Liver (tissue), 9 donors: Measurements from ENCODE around the gene UQCRC1. TPM values are rescaled to one million over a fixed set of nuclear protein-coding genes. Genes with fewer than 3 reads are reported as not detected.

Source experiments
- DNase-seq: peaks from one replicate; pipeline ENCODE4 v3.0.0-alpha.2; 2017; ENCODE audit warnings: low spot score
- H3K27ac ChIP-seq, 2 donors: one replicate each; pipeline ENCODE4 v1.7.0; 2013; ENCODE audit warnings: inconsistent platforms in 2 of 2, low read length in 2 of 2, control low read depth in 1 of 2, low read depth in 1 of 2, mild to moderate bottlenecking in 1 of 2
- H3K27me3 ChIP-seq, 4 donors: one replicate each; pipeline versions ENCODE4 v1.6.1 to v1.7.0; 2013; ENCODE audit warnings: low read length in 3 of 4, inconsistent platforms in 1 of 4, mild to moderate bottlenecking in 1 of 4, moderate library complexity in 1 of 4; ENCODE audit not compliant: control insufficient read depth in 4 of 4, insufficient read depth in 4 of 4
- H3K36me3 ChIP-seq, 4 donors: one replicate each; pipeline versions ENCODE4 v1.6.1 to v1.7.0; 2013; ENCODE audit warnings: low read length in 3 of 4, mild to moderate bottlenecking in 3 of 4, low read depth in 1 of 4, moderate library complexity in 1 of 4; ENCODE audit not compliant: control insufficient read depth in 4 of 4, insufficient read depth in 3 of 4
- H3K4me1 ChIP-seq, 4 donors: one replicate each; pipeline versions ENCODE4 v1.6.1 to v1.7.0; 2013; ENCODE audit warnings: low read length in 3 of 4, mild to moderate bottlenecking in 3 of 4, moderate library complexity in 1 of 4; ENCODE audit not compliant: control insufficient read depth in 4 of 4, insufficient read depth in 4 of 4
- H3K4me3 ChIP-seq, 3 donors: one replicate each; pipeline versions ENCODE4 v1.6.1 to v1.7.0; 2013; ENCODE audit warnings: low read length in 3 of 3, control low read depth in 1 of 3, low read depth in 1 of 3, mild to moderate bottlenecking in 1 of 3
- H3K9ac ChIP-seq, 2 donors: one replicate each; pipeline ENCODE4 v1.7.0; 2013; ENCODE audit warnings: low read length in 2 of 2, mild to moderate bottlenecking in 2 of 2, moderate library complexity in 2 of 2, control low read depth in 1 of 2, low read depth in 1 of 2
- H3K9me3 ChIP-seq, 4 donors: one replicate each; pipeline versions ENCODE4 v1.6.1 to v1.7.0; 2013; ENCODE audit warnings: low read length in 3 of 4; ENCODE audit not compliant: control insufficient read depth in 4 of 4
- CTCF ChIP-seq: fragments of 150-350 bp; IDR thresholded peaks from 2 replicates; pipeline ENCODE4 v1.5.1; 2017; ENCODE audit warnings: improper control_type of control experiment, low read depth, low read length; ENCODE audit not compliant: missing input control
- EGR1 ChIP-seq, 2 donors: IDR thresholded peaks; 2 replicates each; pipeline ENCODE4 v1.6.1; 2016 to 2018; ENCODE audit warnings: antibody characterized with exemption in 2 of 2, low read depth in 2 of 2
- FOXA1 ChIP-seq: IDR thresholded peaks from 2 replicates; pipeline ENCODE4 v1.6.1; 2016; ENCODE audit warnings: antibody characterized with exemption
- FOXA2 ChIP-seq: IDR thresholded peaks from 2 replicates; pipeline ENCODE4 v1.6.1; 2016; ENCODE audit warnings: antibody characterized with exemption
- GABPA ChIP-seq, 2 donors: IDR thresholded peaks in 1 of 2; conservative IDR thresholded peaks in 1 of 2; 2 replicates each; pipeline ENCODE4 v1.6.1; 2016; ENCODE audit warnings: antibody characterized with exemption in 2 of 2, mild to moderate bottlenecking in 1 of 2, moderate library complexity in 1 of 2
- HNF4A ChIP-seq, 2 donors: conservative IDR thresholded peaks; 2 replicates each; pipeline ENCODE4 v1.6.1; 2016; ENCODE audit warnings: antibody characterized with exemption in 2 of 2, mild to moderate bottlenecking in 2 of 2
- JUND ChIP-seq, 2 donors: IDR thresholded peaks; 2 replicates each; pipeline ENCODE4 v1.6.1; 2016; ENCODE audit warnings: antibody characterized with exemption in 2 of 2
- NR2F2 ChIP-seq: IDR thresholded peaks from 2 replicates; pipeline ENCODE4 v1.6.1; 2016; ENCODE audit warnings: antibody characterized with exemption
- REST ChIP-seq: IDR thresholded peaks from 2 replicates; pipeline ENCODE4 v1.6.1; 2016; ENCODE audit warnings: antibody characterized with exemption, mild to moderate bottlenecking
- RXRA ChIP-seq, 2 donors: IDR thresholded peaks; 2 replicates each; pipeline ENCODE4 v1.6.1; 2017 to 2018; ENCODE audit warnings: antibody characterized with exemption in 2 of 2, mild to moderate bottlenecking in 1 of 2
- TAF1 ChIP-seq: conservative IDR thresholded peaks from 2 replicates; pipeline ENCODE4 v1.6.1; 2016; ENCODE audit warnings: antibody characterized with exemption, mild to moderate bottlenecking
- YY1 ChIP-seq: IDR thresholded peaks from 2 replicates; pipeline ENCODE4 v1.6.1; 2016; ENCODE audit warnings: antibody characterized with exemption, mild to moderate bottlenecking
- WGBS: extraction: QIAGEN DNeasy Blood & Tissue Kit; methylation state at CpG from one replicate; pipeline ENCODE4 v1.1.7; 2013; 5-methylcytosine and 5-hydroxymethylcytosine counted together
- polyA plus RNA-seq, 2 donors: library from polyadenylated mRNA; stranded (reverse) in 1 of 2; unstranded in 1 of 2; fragments of 200-250 nt in 1 of 2; fragments of >200 nt in 1 of 2; fragmentation: Nextera tagmentation in 1 of 2; extraction: Ambion mirVana in 1 of 2; gene quantifications; one replicate each; pipeline versions ENCODE4 v1.2.1 to v1.2.3, GENCODE V29; 2013 to 2015
- total RNA-seq, 2 donors: library from RNA; depleted of rRNA; stranded (reverse); fragments of >200 nt; gene quantifications; one replicate each; pipeline ENCODE4 v1.2.3, GENCODE V29; 2014
- TF ChIP-seq, protein P1 (sequence below): IDR thresholded peaks from 2 replicates; pipeline ENCODE4 v1.6.1; 2016; ENCODE audit warnings: antibody characterized with exemption
- donor health status: healthy.
- donor health status: healthy.
- donor health status: healthy.
- donor health status: healthy.
- donor health status: healthy.

Gene UQCRC1
- total and polyA plus RNA-seq, 4 donors, result 153 to 373 (median 289) TPM

DNA sequence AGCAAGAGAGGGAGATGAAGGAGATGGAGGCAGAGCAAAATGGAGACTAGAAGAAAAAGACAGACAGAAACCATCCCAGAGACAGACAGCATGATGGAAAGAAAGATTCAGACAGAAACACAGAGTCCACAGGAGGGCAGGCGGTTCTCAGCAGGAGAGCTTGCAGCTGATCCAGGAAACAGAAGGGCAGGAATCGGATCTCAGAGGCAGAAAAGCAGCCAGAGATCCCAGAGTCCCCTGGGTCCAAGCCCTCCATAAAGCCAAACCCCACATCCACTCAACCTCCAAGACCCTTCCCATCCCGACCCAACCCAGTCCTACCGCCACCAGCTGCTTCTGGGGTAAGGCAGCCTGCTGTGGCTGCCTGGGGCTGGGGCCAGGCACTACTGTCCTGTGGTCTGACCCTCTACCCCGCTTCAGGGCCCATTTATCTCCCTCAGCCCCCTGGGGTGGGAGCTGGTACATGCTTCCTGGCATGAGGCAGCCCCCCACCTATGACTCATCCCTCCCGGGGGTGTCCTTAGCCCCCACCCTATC, 46.0 kb downstream of the UQCRC1 start, which contains the start of gene UCN2:
Gene UCN2, minus strand, starts transcription at position 400 of the 537 bp plus-strand sequence. CDS start 657 bp downstream, outside the sequence.
- H3K4me3 ChIP-seq, result no peak within 1 kb of the TSS
- 86% methylated on average over 6 of the region's 6 CpGs for WGBS
- H3K36me3 ChIP-seq, result no peaks in the 10 kb centered on the region
- no peaks in the 10 kb centered on the region for H3K9me3 ChIP-seq
- H3K4me1 ChIP-seq, result peaks cover 0 to 20% (median 9%) of the 10 kb centered on the region in 4 donors
- no peak within 1 kb of the TSS for H3K27ac ChIP-seq
- no peak for TF ChIP-seq HNF4A (conservative IDR thresholded peaks at IDR 0.05)
- TF ChIP-seq REST, result no peak
- TF ChIP-seq RXRA (IDR thresholded peaks at IDR 0.05), result no peak
- TF ChIP-seq FOXA1, result no peak
- TF ChIP-seq FOXA2, result no peak
- TF ChIP-seq JUND (IDR thresholded peaks at IDR 0.05), result no peak
- TF ChIP-seq, protein P1, sequence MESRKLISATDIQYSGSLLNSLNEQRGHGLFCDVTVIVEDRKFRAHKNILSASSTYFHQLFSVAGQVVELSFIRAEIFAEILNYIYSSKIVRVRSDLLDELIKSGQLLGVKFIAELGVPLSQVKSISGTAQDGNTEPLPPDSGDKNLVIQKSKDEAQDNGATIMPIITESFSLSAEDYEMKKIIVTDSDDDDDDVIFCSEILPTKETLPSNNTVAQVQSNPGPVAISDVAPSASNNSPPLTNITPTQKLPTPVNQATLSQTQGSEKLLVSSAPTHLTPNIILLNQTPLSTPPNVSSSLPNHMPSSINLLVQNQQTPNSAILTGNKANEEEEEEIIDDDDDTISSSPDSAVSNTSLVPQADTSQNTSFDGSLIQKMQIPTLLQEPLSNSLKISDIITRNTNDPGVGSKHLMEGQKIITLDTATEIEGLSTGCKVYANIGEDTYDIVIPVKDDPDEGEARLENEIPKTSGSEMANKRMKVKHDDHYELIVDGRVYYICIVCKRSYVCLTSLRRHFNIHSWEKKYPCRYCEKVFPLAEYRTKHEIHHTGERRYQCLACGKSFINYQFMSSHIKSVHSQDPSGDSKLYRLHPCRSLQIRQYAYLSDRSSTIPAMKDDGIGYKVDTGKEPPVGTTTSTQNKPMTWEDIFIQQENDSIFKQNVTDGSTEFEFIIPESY, result no peak
- no peak for TF ChIP-seq YY1
- TF ChIP-seq CTCF, result no peak
- TF ChIP-seq TAF1, result no peak
- TF ChIP-seq EGR1 (IDR thresholded peaks at IDR 0.05; ENCODE audit: low read depth in 2 of 2), result no peak
- no peak for TF ChIP-seq NR2F2
- no peak within 1 kb of the TSS for H3K9ac ChIP-seq
- DNase-seq, result no peak
- no peaks in the 10 kb centered on the region for H3K27me3 ChIP-seq

- WGBS, result 86% methylated on average over 20 of the region's 20 CpGs
- Histone ChIP-seq H3K9me3 (no peaks in the 10 kb centered on the region), H3K4me3 (no peak overlapping the region), H3K9ac (no peak overlapping the region), H3K4me1 (peaks cover 3 to 29% (median 11%) of the 10 kb centered on the region in 4 donors), H3K27ac (no peak overlapping the region), H3K27me3 (no peaks in the 10 kb centered on the region), H3K36me3 (no peaks in the 10 kb centered on the region)
- TF ChIP-seq HNF4A (conservative IDR thresholded peaks at IDR 0.05), result peak; percentile 39
- TF ChIP-seq GABPA (IDR thresholded peaks at IDR 0.05 in 1 of 2, conservative IDR thresholded peaks at IDR 0.05 in 1 of 2), result no peak
- TF ChIP-seq RXRA (IDR thresholded peaks at IDR 0.05), result peak in 1 of 2 donors; percentile 13
- DNase-seq, result no peak
Measured at GRCh38 chr3:48562367-48563095, 46.9 kb downstream of the UQCRC1 start.
